Transverse colon (tissue), 4 donors: ENCODE measurements around the gene IL16. TPM values are rescaled to one million over a fixed set of nuclear protein-coding genes. Genes with fewer than 3 reads are reported as not detected.

Source experiments
- DNase-seq: peaks from one replicate; pipeline ENCODE4 v3.0.0-alpha.2; 2019
- H3K27ac ChIP-seq, 4 donors: fragments of 200-600 bp; sonication (generic); 2 replicates each; pipeline ENCODE4 v1.5.1; 2016 to 2018; ENCODE audit warnings: inconsistent platforms in 4 of 4
- H3K27me3 ChIP-seq: fragments of 200-600 bp; sonication (generic); 2 replicates; pipeline ENCODE4 v1.5.1; 2017; ENCODE audit warnings: inconsistent platforms
- H3K36me3 ChIP-seq, 4 donors: fragments of 200-600 bp; sonication (generic); 2 replicates each; pipeline ENCODE4 v1.5.1; 2017 to 2019; ENCODE audit warnings: inconsistent platforms in 4 of 4
- H3K4me1 ChIP-seq, 4 donors: fragments of 200-600 bp; sonication (generic); 2 replicates each; pipeline ENCODE4 v1.5.1; 2017 to 2020; ENCODE audit warnings: inconsistent platforms in 4 of 4
- H3K4me3 ChIP-seq, 4 donors: fragments of 200-600 bp; sonication (generic); 1 replicate in 1 of 4; 2 replicates in 3 of 4; pipeline versions ENCODE4 v1.5.1 to v1.6.1; 2017 to 2019; ENCODE audit warnings: inconsistent platforms in 4 of 4
- H3K9me3 ChIP-seq, 2 donors: fragments of 200-600 bp; sonication (generic); 2 replicates each; pipeline ENCODE4 v1.5.1; 2017 to 2019; ENCODE audit warnings: inconsistent platforms in 2 of 2
- EP300 ChIP-seq: sonication (generic); formaldehyde crosslinking; IDR thresholded peaks from one replicate; pipeline ENCODE4 v1.6.1; 2017; ENCODE audit warnings: antibody characterized with exemption, low read depth
- POLR2A ChIP-seq: fragments of 450-650 bp; IDR thresholded peaks from one replicate; pipeline ENCODE4 v1.6.1; 2016; ENCODE audit warnings: antibody characterized with exemption, mild to moderate bottlenecking, moderate library complexity
- POLR2AphosphoS5 ChIP-seq, 3 donors: sonication (generic); formaldehyde crosslinking; IDR thresholded peaks; one replicate each; pipeline ENCODE4 v1.6.1; 2016; ENCODE audit warnings: antibody characterized with exemption in 3 of 3
- WGBS, 2 donors: methylation state at CpG; one replicate each; pipeline ENCODE4 v1.1.5; 2018; ENCODE audit warnings: low coverage in 1 of 2; 5-methylcytosine and 5-hydroxymethylcytosine counted together
- in situ Hi-C, 4 donors: fragments of 200-750 bp; cut with MboI; loops; one replicate each; pipeline versions ENCODE4 v1.15.0 to v1.15.1; 2017; ENCODE audit warnings: low sequenced_read_pairs in 3 of 4, low pct_ligation_motif_present in 1 of 4, low pct_unique_long_range_greater_than_20kb in 1 of 4
- intact Hi-C: fragments of 100-400 bp; cut with DNase I; formaldehyde crosslinking; loops from one replicate; pipeline ENCODE4 v1.15.1; 2023; ENCODE audit warnings: low total_unique reads
- total RNA-seq, 4 donors: library from RNA; depleted of rRNA; stranded (reverse); fragments of >200 nt; gene quantifications; one replicate each; pipeline ENCODE4 v1.1.0, GENCODE V29; 2016
- TF ChIP-seq, protein P1 (sequence below), 5 experiments: fragments of 200-600 bp in 3 of 5; fragments of 450-650 bp in 2 of 5; sonication (generic) in 3 of 5; IDR thresholded peaks; 1 replicate in 2 of 5; 2 replicates in 3 of 5; pipeline ENCODE4 v1.5.1; 2016 to 2017; ENCODE audit warnings: antibody characterized with exemption in 5 of 5, inconsistent platforms in 3 of 5, mild to moderate bottlenecking in 2 of 5, moderate library complexity in 1 of 5

IL16 gene
- total RNA-seq, 4 donors from 2014 or later: 5.2 to 40.0 (median 22.3) TPM

DNA sequence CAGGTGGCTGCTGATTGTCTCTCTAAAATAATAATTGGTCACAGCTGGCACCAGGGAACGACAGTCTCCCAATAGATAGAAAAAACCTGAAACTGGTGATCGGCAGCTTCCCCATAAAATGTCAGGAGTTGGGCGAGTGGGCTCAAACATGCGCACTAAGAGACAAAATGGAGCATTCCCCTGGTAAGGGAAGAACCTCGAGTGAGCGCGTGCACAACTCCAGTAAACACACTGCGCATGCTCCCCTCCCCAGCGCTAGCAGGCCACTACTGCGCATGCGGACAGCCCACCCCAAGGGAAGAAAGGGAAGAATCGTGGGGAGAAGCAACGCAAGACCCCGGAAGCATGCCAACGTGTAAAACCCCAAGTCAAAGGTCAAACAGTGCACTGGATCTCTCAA, 134.9 kb downstream of the IL16 start:
- Histone ChIP-seq H3K4me1 (peaks cover 0 to 5% (median 0%) of the 10 kb centered on the region in 4 donors), H3K36me3 (no peaks in the 10 kb centered on the region), H3K4me3 (no peak overlapping the region), H3K27me3 (no peaks in the 10 kb centered on the region), H3K27ac (no peak overlapping the region), H3K9me3 (no peaks in the 10 kb centered on the region)
- 96% methylated on average over 15 of the region's 15 CpGs for WGBS, 2 donors
- in situ Hi-C loops: no loop called here
- DNase-seq: no peak
- intact Hi-C loops: no loop called here
- no peak for TF ChIP-seq EP300
- no peak for TF ChIP-seq POLR2AphosphoS5 (IDR thresholded peaks at IDR 0.05)
- no peak for TF ChIP-seq POLR2A
- TF ChIP-seq, protein P1, sequence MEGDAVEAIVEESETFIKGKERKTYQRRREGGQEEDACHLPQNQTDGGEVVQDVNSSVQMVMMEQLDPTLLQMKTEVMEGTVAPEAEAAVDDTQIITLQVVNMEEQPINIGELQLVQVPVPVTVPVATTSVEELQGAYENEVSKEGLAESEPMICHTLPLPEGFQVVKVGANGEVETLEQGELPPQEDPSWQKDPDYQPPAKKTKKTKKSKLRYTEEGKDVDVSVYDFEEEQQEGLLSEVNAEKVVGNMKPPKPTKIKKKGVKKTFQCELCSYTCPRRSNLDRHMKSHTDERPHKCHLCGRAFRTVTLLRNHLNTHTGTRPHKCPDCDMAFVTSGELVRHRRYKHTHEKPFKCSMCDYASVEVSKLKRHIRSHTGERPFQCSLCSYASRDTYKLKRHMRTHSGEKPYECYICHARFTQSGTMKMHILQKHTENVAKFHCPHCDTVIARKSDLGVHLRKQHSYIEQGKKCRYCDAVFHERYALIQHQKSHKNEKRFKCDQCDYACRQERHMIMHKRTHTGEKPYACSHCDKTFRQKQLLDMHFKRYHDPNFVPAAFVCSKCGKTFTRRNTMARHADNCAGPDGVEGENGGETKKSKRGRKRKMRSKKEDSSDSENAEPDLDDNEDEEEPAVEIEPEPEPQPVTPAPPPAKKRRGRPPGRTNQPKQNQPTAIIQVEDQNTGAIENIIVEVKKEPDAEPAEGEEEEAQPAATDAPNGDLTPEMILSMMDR (IDR thresholded peaks at IDR 0.05): no peak

DNA sequence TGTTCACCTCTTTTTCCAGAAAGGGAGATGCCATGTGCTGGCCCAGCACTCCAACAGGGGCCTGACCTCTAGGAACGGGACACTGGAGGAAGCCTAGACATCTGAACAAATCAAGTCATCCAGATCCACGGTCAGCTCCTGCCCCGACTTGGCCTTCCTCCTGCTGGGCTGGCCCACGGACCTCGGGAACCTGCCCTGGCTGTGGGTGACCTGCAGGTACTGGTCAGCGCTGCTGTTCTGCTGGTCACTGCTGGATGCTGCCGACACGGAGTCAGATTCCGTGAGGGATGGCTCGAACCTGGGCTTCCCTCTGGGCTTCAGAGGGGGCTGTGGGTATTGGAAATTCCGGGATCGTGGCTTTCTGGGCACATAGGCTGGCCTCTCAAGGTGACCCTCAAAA, 135.6 kb downstream of the IL16 start:
- intact Hi-C loops: no loop called here

GRCh38 chr15:81333363-81333762, 136.7 kb downstream of the IL16 start:
- intact Hi-C loops (no loop called here), in situ Hi-C loops (no loop called here)
- H3K36me3 ChIP-seq: no peaks in the 10 kb centered on the region
- H3K27ac ChIP-seq: no peak overlapping the region
- H3K4me3 ChIP-seq: no peak overlapping the region
- H3K27me3 ChIP-seq: no peaks in the 10 kb centered on the region
- H3K4me1 ChIP-seq: peaks cover 0 to 10% (median 6%) of the 10 kb centered on the region in 4 donors
- no peaks in the 10 kb centered on the region for H3K9me3 ChIP-seq
- no peak for DNase-seq
- 94 to 96% methylated on average over 2 to 3 of the region's 3 CpGs for WGBS, 2 donors
- TF ChIP-seq POLR2A (no peak), POLR2AphosphoS5 (IDR thresholded peaks at IDR 0.05) (no peak), EP300 (no peak)
- TF ChIP-seq, protein P1 (IDR thresholded peaks at IDR 0.05): no peak

More for the DNA sequence above, 135.6 kb downstream of the IL16 start:
- Histone ChIP-seq H3K4me3 (no peak overlapping the region), H3K4me1 (peaks cover 0 to 5% (median 0%) of the 10 kb centered on the region in 4 donors), H3K27me3 (no peaks in the 10 kb centered on the region), H3K36me3 (no peaks in the 10 kb centered on the region), H3K27ac (no peak overlapping the region), H3K9me3 (no peaks in the 10 kb centered on the region)
- no peak for DNase-seq
- TF ChIP-seq EP300: no peak
- TF ChIP-seq, protein P1 (IDR thresholded peaks at IDR 0.05): no peak
- no peak for TF ChIP-seq POLR2A
- TF ChIP-seq POLR2AphosphoS5 (IDR thresholded peaks at IDR 0.05): no peak
- WGBS, 2 donors: 98% methylated on average over 12 of the region's 12 CpGs; no CpG with 5 or more reads in 1 of the 2 donors
- in situ Hi-C loops: no loop called here

- Histone ChIP-seq H3K9me3 (no peaks in the 10 kb centered on the region), H3K4me3 (no peak overlapping the region), H3K4me1 (peaks cover 0 to 18% (median 7%) of the 10 kb centered on the region in 4 donors), H3K36me3 (no peaks in the 10 kb centered on the region), H3K27ac (no peak overlapping the region), H3K27me3 (no peaks in the 10 kb centered on the region)
- no peak for TF ChIP-seq POLR2AphosphoS5 (IDR thresholded peaks at IDR 0.05)
- TF ChIP-seq EP300: no peak
- no peak for TF ChIP-seq POLR2A
- intact Hi-C loops: no loop called here
- DNase-seq: no peak
- 50 to 54% methylated on average over 1 to 10 of the region's 10 CpGs for WGBS, 2 donors
- in situ Hi-C loops: loop anchor here in 1 of 4 donors (5.0 kb wide), 1 partner anchor 58 kb away; no protein-coding TSS in a partner anchor
These were observed 138.2 kb downstream of the IL16 start for GRCh38 chr15:81334768-81335435.
